Smooth muscle cell of the coronary artery (primary cell): ENCODE data around the gene CYP2A7. TPM values are rescaled to one million over a fixed set of nuclear protein-coding genes. Genes with fewer than 3 reads are reported as not detected.

ENCODE experiments used
- total RNA-seq: library from RNA; depleted of rRNA; stranded (reverse); fragments of >200 nt; gene quantifications from 2 replicates; pipeline ENCODE4 v1.2.3, GENCODE V29; 2014; ENCODE audit warnings: low replicate concordance

Gene CYP2A7
- not detected in 2 replicates for total RNA-seq

GRCh38 chr19:40882062-40882461 is at the start of gene CYP2A7:
Gene CYP2A7 (minus strand): TSS chr19:40882231. CDS start chr19:40882210, 21 bp downstream.

GRCh38 chr19:40850277-40850676 is 31.8 kb downstream of the CYP2A7 start, which contains the start of gene CYP2A6:
Gene CYP2A6 (minus strand): TSS chr19:40850447. CDS start chr19:40850426, 21 bp downstream.

Other genes with a start within 250 kb of the CYP2A7 start
- 21.6 and 31.6 TPM in 2 replicates for gene NUMBL, start 191.6 kb downstream of the CYP2A7 start, total RNA-seq
- gene COQ8B, start 165.3 kb downstream of the CYP2A7 start, total RNA-seq: 22.8 and 24.0 TPM in 2 replicates
- 11.9 and 12.3 TPM in 2 replicates for gene ITPKC, start 165.1 kb downstream of the CYP2A7 start, total RNA-seq
- gene ACTMAP, start 131.8 kb downstream of the CYP2A7 start, total RNA-seq: 0.35 and 0.45 TPM in 2 replicates
- 37.0 and 37.7 TPM in 2 replicates for gene SNRPA, start 131.0 kb downstream of the CYP2A7 start, total RNA-seq
- 0.35 TPM in 1 of 2 replicates, not detected in the other for gene MIA, start 106.7 kb downstream of the CYP2A7 start, total RNA-seq
- 3.4 and 8.5 TPM in 2 replicates for gene RAB4B, start 104.0 kb downstream of the CYP2A7 start, total RNA-seq
- 79.9 and 112 TPM in 2 replicates for gene EGLN2, start 83.0 kb downstream of the CYP2A7 start, total RNA-seq
- not detected in 2 replicates for gene CYP2A6, start 31.8 kb downstream of the CYP2A7 start, total RNA-seq
- gene CYP2B6, start 109.1 kb upstream of the CYP2A7 start, total RNA-seq: not detected in 2 replicates
- gene CYP2A13, start 206.2 kb upstream of the CYP2A7 start, total RNA-seq: not detected in 2 replicates
- not detected in 2 replicates for gene CYP2F1, start 232.2 kb upstream of the CYP2A7 start, total RNA-seq